Activated T-cell treated with anti-CD3 and anti-CD28 coated beads, Interleukin-2, amount 50 U/mL, for 48 hours (primary cell): ENCODE results near the gene GPC5.
"Not testable (repeated sequence)": the region's sequence is repeated elsewhere in the genome, so short reads cannot be mapped to it uniquely, and the experiment has no call there.

Experiments
- DNase-seq, 2 experiments: peaks; one replicate each; pipeline ENCODE4 v3.0.0-alpha.2; 2020

Gene GPC5

GRCh38 chr13:92613921-92614320 is 1215.5 kb downstream of the GPC5 start:
- no peak for DNase-seq

- DNase-seq = no peak
Measured at GRCh38 chr13:92621985-92622384, 1223.6 kb downstream of the GPC5 start.

GRCh38 chr13:92622905-92623304 is 1224.5 kb downstream of the GPC5 start:
- DNase-seq = no peak

GRCh38 chr13:92626274-92626673 is 1227.9 kb downstream of the GPC5 start:
- DNase-seq = no peak

- DNase-seq = no peak
Measured at GRCh38 chr13:92640936-92641335, 1242.5 kb downstream of the GPC5 start.

- DNase-seq = no peak
Measured at GRCh38 chr13:92649140-92649813, 1250.9 kb downstream of the GPC5 start.

GRCh38 chr13:92656103-92656502 is 1257.7 kb downstream of the GPC5 start:
- no peak for DNase-seq

GRCh38 chr13:92656648-92657047 is 1258.2 kb downstream of the GPC5 start:
- DNase-seq = no peak

- DNase-seq = no peak
Measured at GRCh38 chr13:92657565-92657964, 1259.1 kb downstream of the GPC5 start.

- no peak for DNase-seq
Measured at GRCh38 chr13:92658293-92658692, 1259.9 kb downstream of the GPC5 start.

- DNase-seq = no peak
Measured at GRCh38 chr13:92661406-92661805, 1263.0 kb downstream of the GPC5 start.

- DNase-seq = no peak
Measured at GRCh38 chr13:92668157-92668556, 1269.7 kb downstream of the GPC5 start.

- no peak for DNase-seq
Measured at GRCh38 chr13:92670096-92670495, 1271.7 kb downstream of the GPC5 start.

- DNase-seq = no peak
Measured at GRCh38 chr13:92671821-92672220, 1273.4 kb downstream of the GPC5 start.

- no peak for DNase-seq
Measured at GRCh38 chr13:92676246-92676645, 1277.8 kb downstream of the GPC5 start.

GRCh38 chr13:92677571-92677970 is 1279.2 kb downstream of the GPC5 start:
- DNase-seq = no peak

- DNase-seq = no peak
Measured at GRCh38 chr13:92679602-92680001, 1281.2 kb downstream of the GPC5 start.

GRCh38 chr13:92681239-92681638 is 1282.8 kb downstream of the GPC5 start:
- no peak for DNase-seq

GRCh38 chr13:92682832-92683517 is 1284.6 kb downstream of the GPC5 start:
- no peak for DNase-seq

GRCh38 chr13:92694047-92694446 is 1295.6 kb downstream of the GPC5 start:
- DNase-seq = no peak

GRCh38 chr13:92695827-92696226 is 1297.4 kb downstream of the GPC5 start:
- DNase-seq = not testable (repeated sequence)

GRCh38 chr13:92716749-92717148 is 1318.3 kb downstream of the GPC5 start:
- no peak for DNase-seq

- DNase-seq = no peak
Measured at GRCh38 chr13:92717857-92718256, 1319.4 kb downstream of the GPC5 start.

- DNase-seq = no peak
Measured at GRCh38 chr13:92719868-92720267, 1321.4 kb downstream of the GPC5 start.

- DNase-seq = no peak
Measured at GRCh38 chr13:92721620-92722019, 1323.2 kb downstream of the GPC5 start.
